Glutamatergic neuron (in vitro differentiated cells): Measurements from ENCODE around the gene HDDC3. TPM values are rescaled to one million over a fixed set of nuclear protein-coding genes. Genes with fewer than 3 reads are reported as not detected.

Source experiments
- DNase-seq: peaks from one replicate; pipeline ENCODE4 v3.0.0; 2022
- H3K27ac Mint-ChIP-seq: one replicate; pipeline ENCODE4 v1.8.0; 2020; ENCODE audit warnings: mild to moderate bottlenecking, mixed read lengths, inconsistent platforms; ENCODE audit not compliant: unreplicated experiment
- H3K27me3 Mint-ChIP-seq: one replicate; pipeline ENCODE4 v1.8.0; 2020; ENCODE audit warnings: mild to moderate bottlenecking, moderate library complexity, mixed read lengths, inconsistent platforms; ENCODE audit not compliant: unreplicated experiment
- H3K36me3 Mint-ChIP-seq: one replicate; pipeline ENCODE4 v1.8.0; 2020; ENCODE audit warnings: mild to moderate bottlenecking, mixed read lengths, inconsistent platforms; ENCODE audit not compliant: unreplicated experiment
- H3K4me1 Mint-ChIP-seq: one replicate; pipeline ENCODE4 v1.8.0; 2020; ENCODE audit warnings: mild to moderate bottlenecking, low read depth, mixed read lengths, inconsistent platforms; ENCODE audit not compliant: unreplicated experiment
- H3K4me3 Mint-ChIP-seq: one replicate; pipeline ENCODE4 v1.8.0; 2020; ENCODE audit warnings: mild to moderate bottlenecking, mixed read lengths, inconsistent platforms; ENCODE audit not compliant: unreplicated experiment
- H3K9me3 Mint-ChIP-seq: one replicate; pipeline ENCODE4 v1.8.0; 2020; ENCODE audit warnings: mild to moderate bottlenecking, moderate library complexity, mixed read lengths, inconsistent platforms; ENCODE audit not compliant: unreplicated experiment
- CTCF ChIP-seq: fragments of 200-600 bp; sonication (generic); IDR thresholded peaks from one replicate; pipeline ENCODE4 v1.5.0; 2021; ENCODE audit not compliant: partially characterized antibody, unreplicated experiment
- total RNA-seq: library from RNA; stranded (reverse); fragmentation: NEBNext Ultra II Directional; extraction: Animal tissue kit (Norgen Biotek cat#: 25700); gene quantifications from one replicate; pipeline ENCODE4 v1.2.1, GENCODE V29; 2021; ENCODE audit not compliant: unreplicated experiment

Gene HDDC3
- total RNA-seq, 1 donor from 2014 or later, result 10.7 TPM

- DNase-seq, result no peak
- peaks cover 6% of the 10 kb centered on the region for H3K36me3 Mint-ChIP-seq
- no peak overlapping the region for H3K4me3 Mint-ChIP-seq
- no peak for TF ChIP-seq CTCF
- H3K27ac Mint-ChIP-seq, result no peak overlapping the region
- peaks cover 3% of the 10 kb centered on the region for H3K9me3 Mint-ChIP-seq
- peaks cover 9% of the 10 kb centered on the region for H3K4me1 Mint-ChIP-seq
- peaks cover 11% of the 10 kb centered on the region for H3K27me3 Mint-ChIP-seq
Measured at GRCh38 chr15:90904746-90905145, 27.6 kb downstream of the HDDC3 start.

- peaks cover 9% of the 10 kb centered on the region for H3K4me1 Mint-ChIP-seq
- TF ChIP-seq CTCF, result no peak
- H3K4me3 Mint-ChIP-seq, result peak overlapping the region; percentile 76
- DNase-seq, result no peak
- H3K27ac Mint-ChIP-seq, result no peak overlapping the region
- H3K36me3 Mint-ChIP-seq, result peaks cover 6% of the 10 kb centered on the region
- H3K27me3 Mint-ChIP-seq, result peaks cover 11% of the 10 kb centered on the region
- peaks cover 3% of the 10 kb centered on the region for H3K9me3 Mint-ChIP-seq
Measured at GRCh38 chr15:90903733-90904536, 28.4 kb downstream of the HDDC3 start.

- TF ChIP-seq CTCF, result no peak
- Mint-ChIP-seq H3K4me1 (peaks cover 9% of the 10 kb centered on the region), H3K36me3 (peaks cover 6% of the 10 kb centered on the region), H3K9me3 (peaks cover 5% of the 10 kb centered on the region), H3K27ac (peak within 1 kb of the TSS; percentile 40), H3K4me3 (peak within 1 kb of the TSS; percentile 89), H3K27me3 (peaks cover 11% of the 10 kb centered on the region)
- peak; percentile 59 for DNase-seq
Measured at GRCh38 chr15:90902840-90903732, 29.3 kb downstream of the HDDC3 start, which contains the start of gene MAN2A2. MAN2A2 (plus strand) TSS chr15:90903302; CDS start chr15:90904208, 906 bp downstream.

GRCh38 chr15:90902040-90902839 lies 30.1 kb downstream of the HDDC3 start:
- H3K9me3 Mint-ChIP-seq, result peaks cover 5% of the 10 kb centered on the region
- peaks cover 6% of the 10 kb centered on the region for H3K36me3 Mint-ChIP-seq
- H3K27me3 Mint-ChIP-seq, result peaks cover 11% of the 10 kb centered on the region
- H3K27ac Mint-ChIP-seq, result peak overlapping the region; percentile 40
- peak; percentile 50 for TF ChIP-seq CTCF
- peak; percentile 76 for DNase-seq
- H3K4me1 Mint-ChIP-seq, result peaks cover 9% of the 10 kb centered on the region
- peak overlapping the region; percentile 89 for H3K4me3 Mint-ChIP-seq
